A673 (cell line): ENCODE data around the gene AKT3.

Experiments
- EZH2 ChIP-seq: fragments of 200-600 bp; sonication (generic); IDR thresholded peaks from 2 replicates; pipeline ENCODE4 v1.6.1; 2017; ENCODE audit warnings: borderline replicate concordance, low read depth, mild to moderate bottlenecking, mixed read lengths, antibody characterized with exemption, low read length; ENCODE audit not compliant: poor library complexity, severe bottlenecking
- TF ChIP-seq, protein P1 (sequence below): fragments of 300-800, 200-600 bp; sonication (generic); conservative IDR thresholded peaks from 2 replicates; pipeline ENCODE4 v1.5.1; 2017; ENCODE audit warnings: low read depth, mild to moderate bottlenecking, antibody characterized with exemption, low read length, moderate library complexity, mixed read lengths

DNA sequence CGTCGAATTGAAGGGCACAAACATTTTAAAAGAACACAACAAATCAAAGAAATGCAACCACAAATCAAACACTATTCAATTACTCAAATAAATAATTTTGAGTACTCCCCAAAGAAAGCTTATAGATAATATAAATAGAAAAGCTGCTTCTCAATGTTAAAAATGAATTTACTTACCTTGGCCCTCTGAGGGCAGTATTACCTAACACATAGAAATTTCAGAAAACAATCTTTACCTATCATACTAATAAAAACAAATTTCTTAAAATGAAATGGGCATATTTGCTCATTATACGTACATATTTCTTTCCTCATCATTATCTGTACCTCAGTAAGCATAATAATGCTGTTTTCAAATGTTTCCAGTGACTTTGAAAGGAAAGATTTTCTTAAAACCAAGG, 141.8 kb downstream of the AKT3 start:
- TF ChIP-seq, protein P1, sequence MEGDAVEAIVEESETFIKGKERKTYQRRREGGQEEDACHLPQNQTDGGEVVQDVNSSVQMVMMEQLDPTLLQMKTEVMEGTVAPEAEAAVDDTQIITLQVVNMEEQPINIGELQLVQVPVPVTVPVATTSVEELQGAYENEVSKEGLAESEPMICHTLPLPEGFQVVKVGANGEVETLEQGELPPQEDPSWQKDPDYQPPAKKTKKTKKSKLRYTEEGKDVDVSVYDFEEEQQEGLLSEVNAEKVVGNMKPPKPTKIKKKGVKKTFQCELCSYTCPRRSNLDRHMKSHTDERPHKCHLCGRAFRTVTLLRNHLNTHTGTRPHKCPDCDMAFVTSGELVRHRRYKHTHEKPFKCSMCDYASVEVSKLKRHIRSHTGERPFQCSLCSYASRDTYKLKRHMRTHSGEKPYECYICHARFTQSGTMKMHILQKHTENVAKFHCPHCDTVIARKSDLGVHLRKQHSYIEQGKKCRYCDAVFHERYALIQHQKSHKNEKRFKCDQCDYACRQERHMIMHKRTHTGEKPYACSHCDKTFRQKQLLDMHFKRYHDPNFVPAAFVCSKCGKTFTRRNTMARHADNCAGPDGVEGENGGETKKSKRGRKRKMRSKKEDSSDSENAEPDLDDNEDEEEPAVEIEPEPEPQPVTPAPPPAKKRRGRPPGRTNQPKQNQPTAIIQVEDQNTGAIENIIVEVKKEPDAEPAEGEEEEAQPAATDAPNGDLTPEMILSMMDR: peak; percentile 25; the same call in 1 of the 2 replicates
- TF ChIP-seq EZH2: no peak
